HG02571 (cell line): ENCODE measurements around the gene NIPAL3.
"Not testable (repeated sequence)": the region's sequence is repeated elsewhere in the genome, so short reads cannot be mapped to it uniquely, and the experiment has no call there.

Experiments
- ATAC-seq: cut with Tn5 transposase; IDR thresholded peaks from one replicate; pipeline ENCODE4 v1.9.1; 2021; ENCODE audit warnings: mild to moderate bottlenecking, moderate library complexity; ENCODE audit not compliant: unreplicated experiment

Gene NIPAL3

GRCh38 chr1:24488159-24488558 is 72.6 kb downstream of the NIPAL3 start:
- ATAC-seq: not testable (repeated sequence)

GRCh38 chr1:24489674-24490073 is 74.1 kb downstream of the NIPAL3 start:
- ATAC-seq: no peak

DNA sequence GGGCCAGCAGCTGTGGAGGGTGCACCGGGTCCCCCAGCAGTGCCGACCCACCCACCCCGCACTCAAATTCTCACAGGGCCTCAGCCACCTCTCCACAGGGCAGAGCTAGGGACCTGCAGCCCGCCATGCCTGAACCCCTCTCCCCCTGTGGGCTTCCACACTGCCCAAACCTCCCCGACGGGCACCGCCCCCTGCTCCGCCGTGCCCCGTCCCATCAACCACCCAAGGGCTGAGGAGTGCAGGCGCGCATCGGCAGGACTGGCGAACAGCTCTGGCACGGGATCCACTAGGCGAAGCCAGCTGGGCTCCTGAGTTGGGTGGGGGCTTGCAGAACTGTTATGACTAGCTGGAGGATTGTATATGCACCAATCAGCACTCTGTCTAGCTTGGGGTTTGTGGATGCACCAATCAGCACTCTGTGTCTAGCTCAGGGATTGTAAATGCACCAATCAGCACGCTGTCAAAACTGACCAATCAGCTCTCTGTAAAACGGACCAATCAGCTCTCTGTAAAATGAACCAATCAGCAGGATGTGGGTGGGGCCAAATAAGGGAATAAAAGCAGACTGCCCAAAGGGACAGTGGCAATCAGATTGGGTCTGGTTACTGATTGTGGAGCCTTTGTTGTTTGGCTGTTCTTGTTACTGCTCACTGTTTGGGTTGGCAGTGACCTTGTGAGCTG is 74.6 kb downstream of the NIPAL3 start:
- ATAC-seq: no peak

DNA sequence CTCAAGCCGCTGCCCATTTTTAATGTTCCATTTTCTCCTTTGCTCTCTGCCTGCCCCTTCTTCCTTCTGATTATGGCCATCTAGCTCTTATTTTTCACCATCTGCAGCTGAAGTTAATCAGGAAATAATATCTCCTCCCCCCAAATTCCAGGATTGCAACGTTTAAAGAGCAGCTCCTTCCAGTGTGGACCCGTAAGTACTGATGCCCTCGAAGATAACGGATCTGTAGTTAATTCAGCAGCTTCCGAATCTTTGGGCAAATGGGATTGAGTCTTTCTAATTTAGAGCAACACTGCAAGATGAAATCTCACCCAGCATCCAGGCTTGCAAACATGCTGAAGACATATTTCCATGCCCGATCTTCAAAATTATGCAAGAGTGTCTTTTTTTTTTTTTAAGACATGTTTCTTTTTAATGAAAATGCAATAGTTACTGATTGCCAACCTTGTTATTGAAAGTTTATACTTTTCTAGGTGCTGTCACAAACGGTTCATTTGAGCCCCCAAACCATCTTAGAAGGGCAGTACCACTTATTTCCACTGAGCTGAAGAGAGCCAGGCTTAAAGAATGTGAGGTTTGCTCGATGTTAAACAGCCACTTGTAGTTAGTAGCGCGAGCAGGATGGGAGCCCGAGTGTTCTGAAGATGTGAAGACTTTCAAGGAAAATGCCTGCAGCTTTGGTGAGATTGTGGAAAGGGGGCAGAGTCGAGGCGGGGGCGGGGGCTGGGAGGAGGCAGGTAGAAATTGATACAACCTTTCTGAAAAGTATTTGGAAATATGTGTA is 76.2 kb downstream of the NIPAL3 start:
- no peak for ATAC-seq

DNA sequence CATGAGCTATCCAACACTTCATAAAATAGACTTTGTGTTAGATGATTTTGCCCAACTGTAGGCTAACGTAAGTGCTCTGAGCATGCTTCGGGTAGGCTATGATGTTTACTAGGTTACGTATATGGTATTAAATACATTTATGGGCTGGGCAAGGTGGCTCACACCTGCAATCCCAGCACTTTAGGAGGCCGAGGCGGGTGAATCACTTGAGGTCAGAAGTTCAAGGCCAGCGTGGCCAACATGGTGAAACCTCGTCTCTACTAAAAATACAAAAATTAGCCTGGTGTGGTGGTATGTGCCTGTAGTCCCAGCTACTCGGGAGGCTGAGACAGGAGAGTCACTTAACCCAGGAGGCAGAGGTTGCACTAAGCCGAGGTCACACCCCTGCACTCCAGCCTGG is 77.3 kb downstream of the NIPAL3 start:
- ATAC-seq: not testable (repeated sequence)

GRCh38 chr1:24493785-24494184 is 78.2 kb downstream of the NIPAL3 start:
- ATAC-seq: no peak

DNA sequence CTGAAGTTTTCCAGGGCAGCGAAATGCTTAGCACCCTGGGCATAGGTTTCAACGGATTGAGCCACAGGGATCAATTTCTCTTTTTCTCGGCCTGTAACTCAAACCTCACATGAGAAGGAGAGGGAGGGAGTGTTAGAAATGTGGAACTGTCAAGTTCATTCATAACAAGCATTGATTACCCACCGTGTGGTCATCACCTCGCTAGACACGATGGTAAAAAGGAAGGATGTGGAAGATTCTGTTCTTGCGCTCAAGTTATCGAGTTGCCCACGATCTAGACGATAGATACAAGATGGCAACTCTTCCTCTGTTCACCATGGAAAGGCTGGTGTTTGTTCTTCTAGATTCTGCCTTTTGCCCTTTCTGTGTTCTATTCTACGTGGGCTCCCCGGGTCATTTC is 83.0 kb downstream of the NIPAL3 start:
- no peak for ATAC-seq

GRCh38 chr1:24500448-24501048 is 84.9 kb downstream of the NIPAL3 start:
- ATAC-seq: no peak

GRCh38 chr1:24501371-24502064 is 85.9 kb downstream of the NIPAL3 start:
- ATAC-seq: no peak

DNA sequence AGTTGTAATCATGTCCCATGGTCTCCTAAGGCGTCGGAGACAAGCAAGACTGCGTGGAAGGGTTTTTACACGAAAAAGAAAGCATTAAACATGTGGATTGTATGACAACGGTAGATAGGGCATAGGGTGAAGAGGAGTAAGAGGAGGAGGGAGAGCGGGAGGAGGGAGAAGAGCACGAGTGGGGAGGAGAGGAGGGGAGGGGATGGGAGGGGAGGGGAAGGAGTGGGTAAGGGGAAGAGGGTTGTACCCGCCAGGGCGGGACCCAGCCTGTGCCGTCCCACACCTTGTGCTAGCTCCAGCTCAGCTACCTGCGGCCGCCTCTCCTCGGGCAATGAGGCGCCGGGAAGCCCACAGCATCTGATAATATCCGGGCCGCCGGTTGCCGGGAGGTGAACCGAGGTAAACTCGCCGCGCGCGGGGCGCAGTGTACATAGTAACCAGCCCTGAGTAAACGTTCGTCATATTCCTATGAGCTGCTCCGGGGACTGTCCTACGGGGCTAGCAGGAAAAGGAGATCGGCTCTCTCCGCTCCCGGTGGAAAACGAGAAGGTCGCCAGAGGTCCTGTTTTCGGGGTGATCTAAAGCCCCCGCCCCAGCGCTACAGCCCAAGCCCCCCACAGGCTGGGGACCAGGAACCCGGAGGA is 86.6 kb downstream of the NIPAL3 start:
- ATAC-seq: peak; percentile 22

- ATAC-seq: peak; percentile 80
Measured at GRCh38 chr1:24502709-24503058, 87.1 kb downstream of the NIPAL3 start, which contains the start of gene RCAN3. Gene RCAN3 (plus strand): TSS chr1:24502836. CDS start chr1:24514373, 11,537 bp downstream.

- no peak for ATAC-seq
Measured at GRCh38 chr1:24503059-24503751, 87.6 kb downstream of the NIPAL3 start.

DNA sequence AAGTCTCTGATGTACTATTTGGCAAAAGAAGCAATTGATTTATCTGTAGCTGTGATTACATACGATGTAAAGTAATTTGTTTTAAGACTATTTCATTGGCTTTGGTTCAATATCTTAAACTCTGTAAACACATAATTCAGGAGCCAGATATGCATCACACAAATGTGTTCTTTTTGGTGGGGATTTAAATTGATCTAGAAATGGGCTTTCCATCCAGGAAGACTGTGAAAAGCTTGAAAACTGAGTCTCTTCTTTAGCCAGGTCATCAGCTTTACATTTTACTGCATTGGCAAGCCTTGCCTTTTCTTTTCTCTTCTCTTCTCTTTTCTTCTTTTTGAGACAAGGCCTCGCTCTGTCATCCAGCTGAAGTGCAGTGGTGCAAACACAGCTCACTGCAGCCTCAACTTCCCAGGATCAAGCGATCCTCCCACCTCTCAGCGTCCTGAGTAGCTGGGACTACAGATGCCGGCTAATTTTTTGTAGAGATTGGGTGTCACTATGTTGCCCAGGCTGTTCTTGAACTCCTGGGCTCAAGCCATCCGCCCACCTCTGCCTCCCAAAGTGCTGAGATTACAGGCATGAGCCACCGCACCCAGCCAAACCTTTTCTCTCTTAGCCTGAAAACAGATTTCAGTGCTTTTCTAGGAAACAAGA is 88.4 kb downstream of the NIPAL3 start:
- ATAC-seq: no peak

GRCh38 chr1:24504560-24504959 is 89.0 kb downstream of the NIPAL3 start:
- ATAC-seq: no peak

DNA sequence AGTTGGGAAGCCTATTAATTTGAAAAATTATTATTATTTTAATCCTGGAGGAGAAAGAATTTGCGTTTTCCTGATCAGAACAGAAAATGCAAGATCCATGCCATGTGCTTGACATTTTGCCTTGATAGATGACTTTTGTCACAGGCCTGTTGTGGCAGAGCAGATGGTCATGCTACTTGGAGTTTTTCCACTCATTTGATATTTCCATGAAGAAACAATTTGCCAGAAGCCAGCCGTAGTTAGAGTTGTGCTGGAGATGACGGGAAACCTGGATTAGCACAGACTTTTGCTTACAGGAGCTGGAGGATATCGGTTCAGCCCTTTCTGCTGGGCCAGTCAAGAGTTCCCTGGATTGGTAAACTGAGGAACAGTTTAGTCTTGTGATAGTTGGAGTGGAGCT is 90.2 kb downstream of the NIPAL3 start:
- ATAC-seq: no peak

DNA sequence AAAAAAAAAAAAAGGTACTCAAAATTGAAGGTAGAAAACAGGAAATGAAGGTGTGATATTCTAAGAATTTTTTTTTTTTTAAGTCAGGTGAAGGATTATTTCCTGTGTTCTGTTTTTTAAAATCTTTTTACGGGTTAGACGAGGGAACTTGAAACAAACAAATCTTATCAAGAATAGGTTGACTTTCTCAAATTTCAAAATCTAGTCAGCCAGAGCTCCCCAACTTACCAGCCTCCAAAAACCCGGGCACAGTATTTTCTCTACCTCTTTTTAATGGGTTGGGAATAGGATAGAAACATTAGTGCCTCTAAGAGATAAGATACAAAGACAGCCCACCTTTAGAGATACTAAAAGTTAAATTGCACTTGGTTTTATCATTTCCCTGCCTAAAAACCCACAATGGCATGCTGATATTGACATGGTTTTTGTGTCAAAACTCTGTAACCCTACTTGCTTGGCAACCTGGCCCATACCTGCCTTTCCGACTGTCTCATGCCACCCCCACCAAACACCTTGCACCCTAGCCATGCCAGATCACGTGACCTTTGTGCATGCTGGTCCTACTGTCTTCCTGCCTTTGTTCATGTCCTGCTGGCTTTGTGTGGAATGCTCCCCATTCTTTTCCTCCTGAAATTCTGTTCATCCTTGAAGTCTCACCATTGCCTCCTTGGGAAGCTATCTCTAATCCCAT is 91.2 kb downstream of the NIPAL3 start:
- ATAC-seq: no peak

DNA sequence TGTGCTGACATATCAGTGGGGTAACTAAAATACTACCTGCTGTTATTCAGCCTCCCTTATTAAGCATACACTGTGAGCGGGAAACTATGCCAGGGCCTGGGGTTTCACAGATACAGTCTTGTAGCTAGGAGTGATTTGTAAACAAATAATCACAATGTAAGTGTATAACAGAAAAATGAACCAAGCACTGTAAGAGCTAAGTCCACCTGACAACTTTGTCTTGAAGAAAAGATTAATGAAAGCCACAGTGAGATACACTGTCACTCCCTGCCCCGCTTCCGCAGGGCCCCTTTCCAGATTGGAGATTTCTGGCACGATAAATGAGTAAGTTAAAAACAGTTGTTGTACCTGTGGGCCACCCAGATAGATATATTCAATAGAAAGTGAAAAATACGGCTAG is 91.8 kb downstream of the NIPAL3 start:
- no peak for ATAC-seq

- no peak for ATAC-seq
Measured at GRCh38 chr1:24508911-24509310, 93.3 kb downstream of the NIPAL3 start.

- ATAC-seq: no peak
Measured at GRCh38 chr1:24513706-24514105, 98.1 kb downstream of the NIPAL3 start.
